HepG2 (cell line): ENCODE data around the gene SCAF11. TPM values are rescaled to one million over a fixed set of nuclear protein-coding genes. Genes with fewer than 3 reads are reported as not detected.
A peak's percentile ranks its signal among the peaks of the same experiment; 100 is the strongest.

ENCODE experiments used
- ATF7 ChIP-seq, 2 experiments: fragments of 450-650 bp in 1 of 2; sonication (generic) in 1 of 2; formaldehyde crosslinking in 1 of 2; IDR thresholded peaks; 2 replicates each; pipeline versions ENCODE4 v1.4.0 to v1.6.1; 2016 to 2020; ENCODE audit warnings: antibody characterized with exemption in 1 of 2, mild to moderate bottlenecking in 1 of 2, missing genetic modification reagents in 1 of 2
- E2F5 ChIP-seq: sonication (generic); formaldehyde crosslinking; conservative IDR thresholded peaks from 2 replicates; pipeline ENCODE4 v1.4.0; 2020; ENCODE audit warnings: missing genetic modification reagents
- NAIF1 ChIP-seq: sonication (generic); formaldehyde crosslinking; IDR thresholded peaks from 2 replicates; pipeline ENCODE4 v1.5.0; 2020; ENCODE audit warnings: mild to moderate bottlenecking, missing genetic modification reagents, borderline replicate concordance
- NFYB ChIP-seq: sonication (generic); formaldehyde crosslinking; IDR thresholded peaks from 2 replicates; pipeline ENCODE4 v1.4.0; 2020; ENCODE audit warnings: missing genetic modification reagents
- NFYC ChIP-seq: IDR thresholded peaks from 2 replicates; pipeline ENCODE4 v1.6.1; 2016; ENCODE audit warnings: missing genetic modification reagents, missing compliant biosample characterization
- RFX5 ChIP-seq: IDR thresholded peaks from 2 replicates; pipeline ENCODE4 v1.6.1; 2011; ENCODE audit warnings: low read depth, low read length, improper control_type of control experiment
- SAP130 ChIP-seq: IDR thresholded peaks from 2 replicates; pipeline ENCODE4 v1.6.1; 2016; ENCODE audit warnings: low read depth
- SIN3A ChIP-seq: IDR thresholded peaks from 2 replicates; pipeline ENCODE4 v1.6.1; 2011; ENCODE audit warnings: low read depth, mild to moderate bottlenecking, control low read depth, low read length, borderline replicate concordance
- SMAD9 ChIP-seq: sonication (generic); formaldehyde crosslinking; IDR thresholded peaks from 2 replicates; pipeline ENCODE4 v1.5.1; 2020; ENCODE audit warnings: mild to moderate bottlenecking, missing genetic modification reagents
- TBX3 ChIP-seq: fragments of 450-650 bp; IDR thresholded peaks from 2 replicates; pipeline ENCODE4 v1.6.1; 2017; ENCODE audit warnings: antibody characterized with exemption, mild to moderate bottlenecking, inconsistent platforms, borderline replicate concordance
- U2AF1 ChIP-seq: fragments of 200-400 bp; formaldehyde crosslinking; optimal IDR thresholded peaks from 2 replicates; pipeline ENCODE3; 2017; ENCODE audit warnings: mild to moderate bottlenecking, low read depth, low read length
- ZBTB33 ChIP-seq: sonication (generic); formaldehyde crosslinking; IDR thresholded peaks from 2 replicates; pipeline ENCODE4 v1.4.0; 2020; ENCODE audit warnings: missing genetic modification reagents
- ZC3H4 ChIP-seq: sonication (generic); formaldehyde crosslinking; IDR thresholded peaks from 2 replicates; pipeline ENCODE4 v1.4.0; 2020; ENCODE audit warnings: missing genetic modification reagents, borderline replicate concordance
- ZSCAN25 ChIP-seq: sonication (generic); formaldehyde crosslinking; IDR thresholded peaks from 2 replicates; pipeline ENCODE4 v1.8.0; 2022; ENCODE audit warnings: mild to moderate bottlenecking, missing genetic modification reagents
- ZSCAN5A ChIP-seq: sonication (generic); formaldehyde crosslinking; IDR thresholded peaks from 2 replicates; pipeline ENCODE4 v1.8.0; 2022; ENCODE audit warnings: mild to moderate bottlenecking, missing genetic modification reagents, borderline replicate concordance
- polyA plus RNA-seq, 8 experiments: library from polyadenylated mRNA; depleted of rRNA in 3 of 8; stranded (reverse) in 7 of 8; unstranded in 1 of 8; fragments of >200 nt; fragmentation: Illumina TruSeq in 4 of 8; extraction: Trizol in 4 of 8; gene quantifications; 2 replicates each; pipeline versions ENCODE4 v1.2.1 to v1.2.3, GENCODE V29; 2011 to 2016; ENCODE audit warnings: low read depth in 4 of 8, missing spikeins in 1 of 8, mixed read lengths in 1 of 8; ENCODE audit not compliant: insufficient read depth in 1 of 8
- total RNA-seq, 5 experiments: library from RNA; depleted of rRNA; stranded (reverse); fragments of >200 nt; fragmentation: Illumina TruSeq; extraction: Trizol; gene quantifications; 2 replicates each; pipeline ENCODE4 v1.2.3, GENCODE V29; 2016; ENCODE audit warnings: low read depth in 1 of 5
- TF ChIP-seq, protein P1 (sequence below): sonication (generic); formaldehyde crosslinking; IDR thresholded peaks from 2 replicates; pipeline ENCODE4 v1.4.0; 2020; ENCODE audit warnings: missing genetic modification reagents, mild to moderate bottlenecking, borderline replicate concordance

SCAF11 gene
- total and polyA plus RNA-seq, 2 of the 13 experiments (the other 11 are each of a cell fraction or from before 2014, with no cell fraction given), result 26.9 to 38.3 TPM

DNA sequence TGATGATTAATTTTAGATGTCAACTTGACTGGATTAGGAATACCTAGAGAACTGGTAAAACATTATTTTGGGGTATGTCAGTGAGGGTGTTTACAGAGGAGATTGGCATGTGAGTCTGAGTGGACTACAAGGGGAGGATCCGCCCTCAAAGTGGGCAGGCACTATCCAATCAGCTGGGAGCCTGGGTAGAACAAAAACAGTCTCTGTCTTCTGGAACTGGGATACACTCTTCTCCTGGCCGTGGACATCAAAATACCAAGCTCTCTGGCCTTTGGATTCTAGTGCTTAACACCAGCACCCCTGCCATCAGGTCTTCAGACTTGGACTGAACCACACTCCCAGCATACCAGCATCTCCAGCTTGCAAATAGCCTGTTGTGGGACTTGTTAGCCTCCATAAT, 4.4 kb upstream of the SCAF11 start (continued):
- TF ChIP-seq SMAD9 (no peak), ZC3H4 (no peak), ATF7 (IDR thresholded peaks at IDR 0.05) (no peak), ATF7 (CRISPR knock-in tag; IDR thresholded peaks at IDR 0.05) (no peak), NAIF1 (no peak), RFX5 (no peak), U2AF1 (no peak), NFYC (CRISPR knock-in tag) (peak; percentile 35; the same call in 1 of the 2 replicates), SIN3A (no peak), NFYB (CRISPR knock-in tag) (peak; percentile 40), TBX3 (no peak), SAP130 (CRISPR knock-in tag) (no peak), ZSCAN25 (CRISPR knock-in tag) (no peak), ZSCAN5A (CRISPR knock-in tag) (no peak), ZBTB33 (CRISPR knock-in tag) (no peak), E2F5 (CRISPR knock-in tag) (no peak)
- TF ChIP-seq, protein P1, sequence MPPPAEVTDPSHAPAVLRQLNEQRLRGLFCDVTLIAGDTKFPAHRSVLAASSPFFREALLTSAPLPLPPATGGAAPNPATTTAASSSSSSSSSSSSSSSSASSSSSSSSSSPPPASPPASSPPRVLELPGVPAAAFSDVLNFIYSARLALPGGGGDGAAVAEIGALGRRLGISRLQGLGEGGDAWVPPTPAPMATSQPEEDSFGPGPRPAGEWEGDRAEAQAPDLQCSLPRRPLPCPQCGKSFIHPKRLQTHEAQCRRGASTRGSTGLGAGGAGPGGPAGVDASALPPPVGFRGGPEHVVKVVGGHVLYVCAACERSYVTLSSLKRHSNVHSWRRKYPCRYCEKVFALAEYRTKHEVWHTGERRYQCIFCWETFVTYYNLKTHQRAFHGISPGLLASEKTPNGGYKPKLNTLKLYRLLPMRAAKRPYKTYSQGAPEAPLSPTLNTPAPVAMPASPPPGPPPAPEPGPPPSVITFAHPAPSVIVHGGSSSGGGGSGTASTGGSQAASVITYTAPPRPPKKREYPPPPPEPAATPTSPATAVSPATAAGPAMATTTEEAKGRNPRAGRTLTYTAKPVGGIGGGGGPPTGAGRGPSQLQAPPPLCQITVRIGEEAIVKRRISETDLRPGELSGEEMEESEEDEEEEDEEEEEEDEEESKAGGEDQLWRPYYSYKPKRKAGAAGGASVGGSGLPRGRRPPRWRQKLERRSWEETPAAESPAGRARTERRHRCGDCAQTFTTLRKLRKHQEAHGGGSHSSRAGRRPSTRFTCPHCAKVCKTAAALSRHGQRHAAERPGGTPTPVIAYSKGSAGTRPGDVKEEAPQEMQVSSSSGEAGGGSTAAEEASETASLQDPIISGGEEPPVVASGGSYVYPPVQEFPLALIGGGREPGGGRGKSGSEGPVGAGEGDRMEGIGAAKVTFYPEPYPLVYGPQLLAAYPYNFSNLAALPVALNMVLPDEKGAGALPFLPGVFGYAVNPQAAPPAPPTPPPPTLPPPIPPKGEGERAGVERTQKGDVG (CRISPR knock-in tag), result no peak
